Measurements from ENCODE around the gene BCAM. TPM values are rescaled to one million over a fixed set of nuclear protein-coding genes. Genes with fewer than 3 reads are reported as not detected.
"Not testable (repeated sequence)": the region's sequence is repeated elsewhere in the genome, so short reads cannot be mapped to it uniquely, and the experiment has no call there.

The BCAM gene
- total and polyA plus RNA-seq, 10 donors, result 4.9 to 64.8 (median 55.3) TPM

DNA sequence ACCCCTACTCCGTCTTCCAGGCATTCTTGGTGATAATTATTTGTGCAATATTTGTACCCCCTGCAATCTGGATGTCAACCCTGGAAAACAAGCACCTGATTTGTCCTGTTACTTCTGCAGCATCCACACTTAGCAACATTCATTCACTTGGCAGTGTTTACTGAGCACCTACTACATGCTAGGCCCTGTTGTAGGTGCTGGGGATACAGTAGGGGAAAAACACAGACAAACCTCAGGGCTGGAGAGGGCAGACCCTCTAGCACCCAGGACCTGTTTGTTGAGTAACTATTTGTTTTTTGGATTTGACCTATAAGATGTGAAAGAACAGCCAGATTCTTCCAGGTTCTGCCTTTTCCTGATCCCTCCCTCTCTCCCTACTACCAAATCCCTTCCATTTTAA lies 46.7 kb downstream of the BCAM start:
- peak overlapping the region in 5 of 8 donors; percentile 71 to 84 (median 74) for H3K27ac ChIP-seq

DNA sequence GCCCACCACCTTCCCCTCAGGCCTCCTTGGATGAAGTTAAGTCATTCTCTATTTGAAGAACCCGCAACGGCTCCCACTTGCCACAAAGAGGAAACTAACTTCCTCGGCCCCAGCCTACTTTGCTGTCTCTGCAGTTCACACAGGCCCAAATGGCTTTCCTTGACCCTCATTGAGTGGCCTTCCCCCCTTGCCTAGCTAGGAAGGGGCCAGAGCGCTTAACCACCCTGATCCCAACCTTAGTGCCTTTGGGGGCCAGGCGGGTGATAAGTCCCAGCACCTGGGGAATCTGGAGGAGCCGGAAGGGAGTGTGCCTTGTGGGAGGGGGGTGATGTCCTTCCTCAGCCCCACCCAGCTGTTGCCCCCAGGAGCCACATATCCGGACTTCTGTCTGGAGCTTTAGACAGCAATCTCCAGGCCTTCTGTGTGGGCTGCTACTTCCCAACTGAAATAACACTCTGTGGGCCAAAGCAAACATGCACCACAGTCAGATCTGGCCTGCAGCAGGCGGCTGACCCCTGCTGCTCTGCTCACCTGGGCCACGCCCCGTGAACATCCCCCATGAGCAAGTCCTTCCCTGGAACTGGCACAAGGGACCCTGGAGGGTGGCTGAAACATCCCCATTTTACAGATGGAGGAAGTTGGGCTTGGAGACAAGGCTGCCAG lies 47.6 kb downstream of the BCAM start:
- Histone ChIP-seq H3K27me3 (replicated peaks in 1 of 7) (no peaks in the 10 kb centered on the region), H3K9me3 (no peaks in the 10 kb centered on the region), H3K27ac (peak overlapping the region in 7 of 8 donors; percentile 19 to 84 (median 71)), H3K4me3 (no peak overlapping the region), H3K36me3 (peaks cover 0 to 37% (median 0%) of the 10 kb centered on the region in 6 donors), H3K4me1 (peaks cover 6 to 76% (median 32%) of the 10 kb centered on the region in 6 donors)
- intact Hi-C loops (cut with DNase I; ENCODE audit: low total_unique reads), result no loop called here
- TF ChIP-seq POLR2AphosphoS5 (IDR thresholded peaks at IDR 0.05) (peak; percentile 39 to 63 (median 50)), POLR2A (IDR thresholded peaks at IDR 0.05) (no peak)
- TF ChIP-seq, protein P1, sequence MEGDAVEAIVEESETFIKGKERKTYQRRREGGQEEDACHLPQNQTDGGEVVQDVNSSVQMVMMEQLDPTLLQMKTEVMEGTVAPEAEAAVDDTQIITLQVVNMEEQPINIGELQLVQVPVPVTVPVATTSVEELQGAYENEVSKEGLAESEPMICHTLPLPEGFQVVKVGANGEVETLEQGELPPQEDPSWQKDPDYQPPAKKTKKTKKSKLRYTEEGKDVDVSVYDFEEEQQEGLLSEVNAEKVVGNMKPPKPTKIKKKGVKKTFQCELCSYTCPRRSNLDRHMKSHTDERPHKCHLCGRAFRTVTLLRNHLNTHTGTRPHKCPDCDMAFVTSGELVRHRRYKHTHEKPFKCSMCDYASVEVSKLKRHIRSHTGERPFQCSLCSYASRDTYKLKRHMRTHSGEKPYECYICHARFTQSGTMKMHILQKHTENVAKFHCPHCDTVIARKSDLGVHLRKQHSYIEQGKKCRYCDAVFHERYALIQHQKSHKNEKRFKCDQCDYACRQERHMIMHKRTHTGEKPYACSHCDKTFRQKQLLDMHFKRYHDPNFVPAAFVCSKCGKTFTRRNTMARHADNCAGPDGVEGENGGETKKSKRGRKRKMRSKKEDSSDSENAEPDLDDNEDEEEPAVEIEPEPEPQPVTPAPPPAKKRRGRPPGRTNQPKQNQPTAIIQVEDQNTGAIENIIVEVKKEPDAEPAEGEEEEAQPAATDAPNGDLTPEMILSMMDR (IDR thresholded peaks at IDR 0.05 in 8 of 11, conservative IDR thresholded peaks at IDR 0.05 in 3 of 11), result no peak
- no peak for DNase-seq
- 19 to 32% (median 28%) methylated on average over 10 of the region's 10 CpGs for WGBS, 5 donors

More for the DNA sequence above, 46.7 kb downstream of the BCAM start:
- TF ChIP-seq, protein P1 (IDR thresholded peaks at IDR 0.05 in 8 of 11, conservative IDR thresholded peaks at IDR 0.05 in 3 of 11), result no peak
- TF ChIP-seq POLR2AphosphoS5 (IDR thresholded peaks at IDR 0.05) (no peak), POLR2A (IDR thresholded peaks at IDR 0.05) (no peak)
- WGBS, 5 donors, result 71 to 84% (median 73%) methylated on average over 1 of the region's 1 CpG
- peaks cover 0 to 28% (median 0%) of the 10 kb centered on the region in 6 donors for H3K36me3 ChIP-seq
- H3K4me3 ChIP-seq, result no peak overlapping the region
- no peak for DNase-seq
- H3K27me3 ChIP-seq (replicated peaks in 1 of 7), result no peaks in the 10 kb centered on the region
- intact Hi-C loops (cut with DNase I; ENCODE audit: low total_unique reads), result no loop called here
- H3K4me1 ChIP-seq, result peaks cover 8 to 86% (median 37%) of the 10 kb centered on the region in 6 donors
- no peaks in the 10 kb centered on the region for H3K9me3 ChIP-seq

DNA sequence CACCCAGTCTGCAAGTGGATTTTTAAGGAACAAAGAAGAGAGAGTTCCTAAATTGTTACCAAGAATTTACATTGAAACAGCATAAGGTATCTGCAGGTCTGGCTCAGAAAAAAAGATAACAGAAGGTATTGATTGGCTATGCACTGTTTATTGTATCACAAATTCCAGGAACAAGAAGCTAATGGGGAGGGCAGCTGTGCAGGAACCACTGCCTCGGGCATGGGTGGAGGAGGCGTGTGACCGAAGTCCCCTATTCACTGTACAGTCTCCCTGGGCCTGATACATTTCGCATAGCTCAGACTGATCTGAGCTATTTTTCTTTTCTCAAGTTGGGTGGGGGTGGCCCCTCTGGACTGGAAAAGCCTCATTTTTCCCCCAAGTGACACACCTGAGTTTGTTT lies 48.9 kb downstream of the BCAM start:
- Histone ChIP-seq H3K4me3 (no peak overlapping the region), H3K27me3 (replicated peaks in 1 of 7) (no peaks in the 10 kb centered on the region), H3K36me3 (peaks cover 0 to 44% (median 0%) of the 10 kb centered on the region in 6 donors), H3K4me1 (peaks cover 6 to 65% (median 27%) of the 10 kb centered on the region in 6 donors), H3K9me3 (no peaks in the 10 kb centered on the region), H3K27ac (peak overlapping the region in 5 of 8 donors; percentile 71 to 84 (median 74))
- TF ChIP-seq POLR2A (IDR thresholded peaks at IDR 0.05) (no peak), POLR2AphosphoS5 (IDR thresholded peaks at IDR 0.05) (no peak)
- TF ChIP-seq, protein P1 (IDR thresholded peaks at IDR 0.05 in 8 of 11, conservative IDR thresholded peaks at IDR 0.05 in 3 of 11), result no peak
- no peak for DNase-seq
- WGBS, 5 donors, result 63 to 78% (median 74%) methylated on average over 4 of the region's 4 CpGs
- intact Hi-C loops (cut with DNase I; ENCODE audit: low total_unique reads), result no loop called here

DNA sequence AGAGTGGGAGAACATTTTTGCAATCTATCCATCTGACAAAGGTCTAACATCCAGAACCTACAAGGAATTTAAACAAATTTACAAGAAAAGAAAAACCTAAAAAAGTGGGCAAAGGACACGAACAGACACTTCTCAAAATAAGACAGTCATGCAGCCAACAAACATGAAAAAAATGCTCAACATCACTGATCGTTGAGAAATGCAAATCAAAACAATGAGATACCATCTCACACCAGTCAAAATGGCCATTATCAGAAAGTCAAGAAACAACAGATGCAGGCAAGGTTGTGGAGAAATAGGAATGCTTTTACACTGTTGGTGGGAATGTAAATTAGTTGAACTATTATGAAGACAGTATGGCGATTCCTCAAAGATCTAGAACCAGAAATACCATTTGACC lies 52.7 kb downstream of the BCAM start:
- H3K27me3 ChIP-seq (replicated peaks in 1 of 7); DNase-seq; H3K4me3 ChIP-seq; H3K9me3 ChIP-seq; H3K27ac ChIP-seq; intact Hi-C loops (cut with DNase I; ENCODE audit: low total_unique reads): not testable (repeated sequence)
- peaks cover 3 to 49% (median 16%) of the 10 kb centered on the region in 6 donors for H3K4me1 ChIP-seq
- WGBS, 5 donors, result 78 to 88% (median 82%) methylated on average over 3 of the region's 3 CpGs
- H3K36me3 ChIP-seq, result peaks cover 0 to 47% (median 6%) of the 10 kb centered on the region in 6 donors
